22Rv1 (cell line): ENCODE data around the gene SAMD4A.
A peak's percentile ranks its signal among the peaks of the same experiment; 100 is the strongest.
"Not testable (repeated sequence)": the region's sequence is repeated elsewhere in the genome, so short reads cannot be mapped to it uniquely, and the experiment has no call there.

Source experiments
- H3K27ac ChIP-seq: fragments of 450-650 bp; 2 replicates; pipeline ENCODE4 v1.5.1; 2017
- CTCF ChIP-seq: fragments of 450-650 bp; IDR thresholded peaks from 2 replicates; pipeline ENCODE4 v1.5.1; 2017; ENCODE audit warnings: mild to moderate bottlenecking
- ZFX ChIP-seq: fragments of 450-650 bp; IDR thresholded peaks from 2 replicates; pipeline ENCODE4 v1.6.1; 2017; ENCODE audit warnings: antibody characterized with exemption, borderline replicate concordance

SAMD4A gene

GRCh38 chr14:54798465-54799124, 231.7 kb downstream of the SAMD4A start:
- H3K27ac ChIP-seq = no peak overlapping the region
- TF ChIP-seq CTCF (no peak), ZFX (no peak)

- H3K27ac ChIP-seq = not testable (repeated sequence)
Observed at GRCh38 chr14:54801482-54801881, 234.6 kb downstream of the SAMD4A start.

- TF ChIP-seq ZFX = no peak
- TF ChIP-seq CTCF = no peak
- no peak overlapping the region for H3K27ac ChIP-seq
Observed at GRCh38 chr14:54803396-54803795, 236.5 kb downstream of the SAMD4A start.

GRCh38 chr14:54803926-54804537, 237.1 kb downstream of the SAMD4A start:
- H3K27ac ChIP-seq = no peak overlapping the region

GRCh38 chr14:54804538-54805041, 237.7 kb downstream of the SAMD4A start:
- no peak overlapping the region for H3K27ac ChIP-seq
- TF ChIP-seq ZFX (no peak), CTCF (no peak)

More at GRCh38 chr14:54803926-54804537, 237.1 kb downstream of the SAMD4A start:
- TF ChIP-seq ZFX (no peak), CTCF (no peak)

- TF ChIP-seq ZFX = no peak
- TF ChIP-seq CTCF = no peak
- H3K27ac ChIP-seq = no peak overlapping the region
Observed at GRCh38 chr14:54805070-54805444, 238.1 kb downstream of the SAMD4A start.

GRCh38 chr14:54805445-54806322, 238.8 kb downstream of the SAMD4A start:
- TF ChIP-seq ZFX (no peak), CTCF (peak; percentile 97)
- H3K27ac ChIP-seq = no peak overlapping the region
